GM12873 (cell line): ENCODE measurements around the gene CDHR3.

Experiments
- TF ChIP-seq, protein P1 (sequence below): IDR thresholded peaks from 2 replicates; pipeline ENCODE4 v1.5.1; 2012; ENCODE audit warnings: low read depth, mild to moderate bottlenecking, moderate library complexity, low read length, control low read depth; ENCODE audit not compliant: insufficient read depth; ENCODE audit errors: missing control alignments

Gene CDHR3

DNA sequence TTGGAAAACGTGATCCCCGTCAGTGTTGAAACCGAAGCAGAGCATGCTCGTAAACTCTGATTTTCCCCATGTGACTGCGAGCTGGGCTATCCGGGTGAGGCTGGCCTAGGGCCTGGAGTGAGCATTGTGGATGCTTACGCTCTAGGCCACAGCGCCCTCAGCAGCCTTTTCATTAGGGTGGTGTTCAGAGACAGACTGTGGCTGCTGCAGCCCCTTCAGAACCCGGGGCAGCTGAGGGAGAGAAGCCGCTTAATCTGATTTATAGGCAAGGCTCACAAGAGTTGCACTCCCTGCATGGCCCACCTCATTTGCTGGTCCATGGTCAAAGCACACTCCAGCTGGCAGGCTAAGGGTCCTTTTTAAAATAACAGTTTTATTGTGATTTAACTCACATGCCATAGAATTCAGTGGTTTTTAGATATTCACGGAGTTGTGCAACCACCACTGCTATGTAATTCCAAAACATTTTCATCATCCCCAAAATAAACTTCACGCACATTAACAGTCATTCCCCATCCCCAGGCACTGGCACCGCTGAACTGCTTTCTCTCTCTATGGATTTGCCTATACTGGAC, 76.5 kb downstream of the CDHR3 start:
- TF ChIP-seq, protein P1, sequence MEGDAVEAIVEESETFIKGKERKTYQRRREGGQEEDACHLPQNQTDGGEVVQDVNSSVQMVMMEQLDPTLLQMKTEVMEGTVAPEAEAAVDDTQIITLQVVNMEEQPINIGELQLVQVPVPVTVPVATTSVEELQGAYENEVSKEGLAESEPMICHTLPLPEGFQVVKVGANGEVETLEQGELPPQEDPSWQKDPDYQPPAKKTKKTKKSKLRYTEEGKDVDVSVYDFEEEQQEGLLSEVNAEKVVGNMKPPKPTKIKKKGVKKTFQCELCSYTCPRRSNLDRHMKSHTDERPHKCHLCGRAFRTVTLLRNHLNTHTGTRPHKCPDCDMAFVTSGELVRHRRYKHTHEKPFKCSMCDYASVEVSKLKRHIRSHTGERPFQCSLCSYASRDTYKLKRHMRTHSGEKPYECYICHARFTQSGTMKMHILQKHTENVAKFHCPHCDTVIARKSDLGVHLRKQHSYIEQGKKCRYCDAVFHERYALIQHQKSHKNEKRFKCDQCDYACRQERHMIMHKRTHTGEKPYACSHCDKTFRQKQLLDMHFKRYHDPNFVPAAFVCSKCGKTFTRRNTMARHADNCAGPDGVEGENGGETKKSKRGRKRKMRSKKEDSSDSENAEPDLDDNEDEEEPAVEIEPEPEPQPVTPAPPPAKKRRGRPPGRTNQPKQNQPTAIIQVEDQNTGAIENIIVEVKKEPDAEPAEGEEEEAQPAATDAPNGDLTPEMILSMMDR = no peak

DNA sequence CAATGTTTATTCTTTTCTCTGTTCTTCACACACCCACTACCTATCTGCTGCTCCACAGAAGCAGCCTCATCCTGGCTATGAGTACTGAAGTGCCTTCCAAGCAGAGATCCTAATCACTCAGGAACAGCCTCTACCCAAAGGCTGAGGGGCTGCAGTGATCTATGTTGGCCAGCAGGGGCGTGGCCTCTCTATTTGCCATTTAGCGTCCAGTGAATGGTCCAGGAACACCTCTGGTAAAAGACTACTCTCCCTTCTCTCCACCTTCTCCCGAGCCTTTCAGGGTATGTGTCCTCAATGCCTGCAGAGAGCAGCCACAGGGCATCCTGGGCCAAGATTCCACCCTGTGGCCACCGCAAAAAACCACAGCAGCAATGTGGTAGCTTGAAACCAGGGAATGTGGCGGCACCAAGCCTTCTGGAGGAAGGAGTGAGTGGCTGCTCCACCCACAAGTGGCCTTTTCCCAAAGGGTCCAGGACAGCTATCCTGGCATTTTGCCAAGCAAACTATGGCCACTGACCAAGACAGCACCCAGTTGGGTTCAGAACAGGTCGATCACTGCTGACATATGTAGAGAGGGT, 78.2 kb downstream of the CDHR3 start:
- TF ChIP-seq, protein P1 = peak; percentile 94

GRCh38 chr7:106042196-106042611, 79.1 kb downstream of the CDHR3 start:
- TF ChIP-seq, protein P1 = no peak

- TF ChIP-seq, protein P1 = no peak
Observed at GRCh38 chr7:106045139-106045538, 82.1 kb downstream of the CDHR3 start.

- TF ChIP-seq, protein P1 = no peak
Observed at GRCh38 chr7:106045586-106045985, 82.5 kb downstream of the CDHR3 start.

DNA sequence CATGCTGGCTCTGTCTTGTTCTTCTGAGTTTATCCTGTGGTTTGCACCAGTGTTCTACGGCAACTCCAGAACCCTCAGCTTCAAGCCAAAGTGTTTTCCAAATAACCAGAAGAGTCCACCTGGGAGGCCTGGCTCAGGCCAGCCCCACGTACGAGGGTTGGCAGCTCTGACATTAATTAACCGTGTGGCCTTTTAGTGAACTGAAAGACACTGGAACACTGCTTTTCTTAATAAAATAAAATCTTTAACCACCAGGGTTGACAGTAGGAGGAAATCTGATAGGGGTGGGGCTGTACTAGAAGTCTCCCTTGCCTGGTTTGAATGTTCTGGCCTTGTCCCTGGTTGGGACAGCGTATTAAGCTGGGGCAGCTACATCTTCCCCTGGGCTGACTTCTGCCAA, 84.1 kb downstream of the CDHR3 start:
- TF ChIP-seq, protein P1 = no peak

DNA sequence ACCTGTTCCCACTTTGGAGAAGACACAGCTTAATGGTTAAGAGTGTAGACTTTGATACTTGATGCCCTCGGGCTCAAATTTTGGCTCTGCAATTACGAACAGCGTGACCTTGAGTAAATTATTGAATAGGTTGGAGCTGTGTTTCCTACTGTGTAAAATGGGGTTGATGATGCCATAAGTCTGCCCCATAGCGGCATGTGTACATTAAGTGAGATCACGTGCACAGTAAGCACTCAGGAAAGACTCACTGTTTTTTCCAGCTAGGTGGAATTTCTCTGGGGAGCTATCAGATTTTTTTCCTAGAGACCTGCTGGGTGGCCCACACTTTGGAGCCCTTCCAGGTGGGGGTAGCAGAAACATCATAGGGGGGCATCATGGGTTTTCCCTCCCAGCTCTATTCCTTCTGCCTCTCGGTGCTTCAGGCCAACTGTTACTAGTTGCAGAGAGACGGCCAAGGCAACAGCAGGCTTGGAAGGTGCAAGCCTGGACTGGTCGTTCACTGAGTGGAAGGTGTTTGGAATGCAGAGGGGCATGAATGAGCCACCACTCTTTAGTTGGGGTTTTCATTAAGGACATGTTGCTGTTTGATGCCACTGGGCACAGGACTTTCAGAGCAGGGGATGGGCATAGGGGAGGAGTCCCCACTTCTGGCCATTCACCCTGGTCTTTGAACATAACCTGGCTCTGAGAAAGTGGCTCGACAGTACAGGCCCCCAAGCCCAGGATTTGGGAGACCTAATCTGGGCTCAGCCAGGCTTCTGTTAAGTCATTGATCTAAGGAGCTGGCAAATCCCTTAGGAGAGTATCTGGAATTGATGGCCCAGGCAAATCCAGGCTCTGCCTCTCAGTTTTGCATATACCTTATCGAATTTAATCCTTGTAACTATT, 85.0 kb downstream of the CDHR3 start:
- TF ChIP-seq, protein P1 = no peak
